Endothelial cell of umbilical vein (primary cell): ENCODE data around the gene ACTR8. TPM values are rescaled to one million over a fixed set of nuclear protein-coding genes. Genes with fewer than 3 reads are reported as not detected.

Experiments
- BruUV-seq: library from RNA; stranded (reverse); fragments of 400-500 nt; replicated peaks from 2 replicates; lab custom pipeline; 2021; lab: Mats Ljungman, UMichigan
- CTCF ChIA-PET: fragments of 300-600, 350-600 bp; sonication (Branson Sonifier 250); formaldehyde crosslinking; loops from one replicate; lab custom pipeline; 2021; ENCODE audit warnings: antibody characterized with exemption, inconsistent platforms; lab: Charles Lee
- POLR2A ChIA-PET: fragments of 300-600, 350-600 bp; sonication (Branson Sonifier 250); formaldehyde crosslinking; loops from one replicate; lab custom pipeline; 2021; ENCODE audit warnings: antibody characterized with exemption, inconsistent platforms; lab: Charles Lee
- DNase-seq: peaks from one replicate; pipeline ENCODE4 v3.0.0-alpha.2; 2011; ENCODE audit warnings: low read depth, low spot score
- FAIRE-seq: peaks from 2 replicates; lab custom pipeline; 2011; peaks lifted over from hg19 to GRCh38; lab: Jason Lieb, UNC
- H2AFZ ChIP-seq: 2 replicates; pipeline ENCODE4 v1.6.0; 2012; ENCODE audit warnings: low read depth, low read length, control low read depth, inconsistent platforms
- H3K27ac ChIP-seq: 2 replicates; pipeline ENCODE4 v1.5.1; 2011; ENCODE audit warnings: low read depth, mild to moderate bottlenecking, control low read depth, low read length, moderate library complexity; ENCODE audit not compliant: insufficient read depth
- H3K27me3 ChIP-seq, 2 experiments: 2 replicates each; pipeline versions ENCODE4 v1.6.0 to v1.6.1; 2011; ENCODE audit warnings: low read length in 2 of 2, mixed read lengths in 1 of 2; ENCODE audit not compliant: control insufficient read depth in 2 of 2, insufficient read depth in 2 of 2
- H3K36me3 ChIP-seq, 2 experiments: 2 replicates in 1 of 2; 3 replicates in 1 of 2; pipeline ENCODE4 v1.5.1; 2011; ENCODE audit warnings: low read length in 2 of 2, mild to moderate bottlenecking in 1 of 2, moderate library complexity in 1 of 2; ENCODE audit not compliant: control insufficient read depth in 2 of 2, insufficient read depth in 2 of 2; ENCODE audit errors: extremely low read depth in 1 of 2
- H3K4me1 ChIP-seq: 3 replicates; pipeline ENCODE4 v1.5.1; 2011; ENCODE audit warnings: mild to moderate bottlenecking, low read length; ENCODE audit not compliant: control insufficient read depth, insufficient read depth; ENCODE audit errors: extremely low read depth
- H3K4me2 ChIP-seq: 2 replicates; pipeline ENCODE4 v1.6.1; 2011; ENCODE audit warnings: low read length, control low read depth, mixed read lengths; ENCODE audit not compliant: insufficient read depth
- H3K4me3 ChIP-seq, 3 experiments: fragments of 200-600 bp in 1 of 3; sonication (generic), shearing (Covaris generic) in 1 of 3; replicated peaks in 1 of 3; 2 replicates each; pipeline ENCODE4 v1.5.1; 2011 to 2016; ENCODE audit warnings: control low read depth in 3 of 3, low read length in 3 of 3, mild to moderate bottlenecking in 2 of 3, inconsistent platforms in 1 of 3, low read depth in 1 of 3, moderate library complexity in 1 of 3; ENCODE audit not compliant: insufficient read depth in 1 of 3
- H3K79me2 ChIP-seq: 2 replicates; pipeline ENCODE4 v1.6.0; 2012; ENCODE audit warnings: low read length, inconsistent platforms; ENCODE audit not compliant: control insufficient read depth, insufficient read depth
- H3K9ac ChIP-seq: replicated peaks from 2 replicates; pipeline ENCODE3; 2011; ENCODE audit warnings: low read length, control low read depth; ENCODE audit not compliant: insufficient read depth; ENCODE audit errors: extremely low read depth
- H3K9me1 ChIP-seq: replicated peaks from 3 replicates; pipeline ENCODE4 v1.6.0; 2011; ENCODE audit warnings: mild to moderate bottlenecking, low read length; ENCODE audit not compliant: control insufficient read depth, insufficient read depth; ENCODE audit errors: extremely low read depth
- H3K9me3 ChIP-seq: replicated peaks from 2 replicates; pipeline ENCODE4 v1.5.1; 2012; ENCODE audit warnings: low read length, inconsistent platforms; ENCODE audit not compliant: control insufficient read depth, insufficient read depth
- H4K20me1 ChIP-seq: replicated peaks from 2 replicates; pipeline ENCODE3; 2011; ENCODE audit warnings: mild to moderate bottlenecking, low read length; ENCODE audit not compliant: control insufficient read depth, insufficient read depth; ENCODE audit errors: extremely low read depth
- CTCF ChIP-seq, 2 donors: IDR thresholded peaks; 1 replicate in 1 of 2; 2 replicates in 1 of 2; pipeline ENCODE4 v1.5.1; 2011; ENCODE audit warnings: low read length in 2 of 2, mild to moderate bottlenecking in 2 of 2, moderate library complexity in 2 of 2, control low read depth in 1 of 2, inconsistent platforms in 1 of 2, low read depth in 1 of 2; ENCODE audit not compliant: insufficient read depth in 1 of 2; ENCODE audit errors: extremely low read depth in 1 of 2
- EZH2 ChIP-seq: IDR thresholded peaks from 2 replicates; pipeline ENCODE4 v1.6.1; 2012; ENCODE audit warnings: borderline replicate concordance, low read depth, mild to moderate bottlenecking, moderate library complexity, low read length, inconsistent platforms; ENCODE audit not compliant: severe bottlenecking
- FOS ChIP-seq: IDR thresholded peaks from 2 replicates; pipeline ENCODE4 v1.6.1; 2011; ENCODE audit warnings: mild to moderate bottlenecking, low read length, moderate library complexity, borderline replicate concordance; ENCODE audit not compliant: insufficient read depth
- GATA2 ChIP-seq: IDR thresholded peaks from 2 replicates; pipeline ENCODE4 v1.7.0; 2011; ENCODE audit warnings: low read depth, mild to moderate bottlenecking, moderate library complexity, mixed read lengths, low read length; ENCODE audit not compliant: insufficient read length, insufficient read depth
- JUN ChIP-seq: IDR thresholded peaks from 2 replicates; pipeline ENCODE4 v1.6.1; 2011; ENCODE audit warnings: borderline replicate concordance, low read depth; ENCODE audit not compliant: insufficient read length, insufficient read depth
- MAX ChIP-seq: IDR thresholded peaks from 2 replicates; pipeline ENCODE4 v1.6.1; 2011; ENCODE audit not compliant: insufficient read depth, insufficient read length
- MYC ChIP-seq: IDR thresholded peaks from one replicate; pipeline ENCODE4 v1.6.1; 2011; ENCODE audit warnings: mild to moderate bottlenecking, low read depth, low read length
- POLR2A ChIP-seq: IDR thresholded peaks from 2 replicates; pipeline ENCODE4 v1.6.1; 2012; ENCODE audit warnings: low read depth, mild to moderate bottlenecking, control low read depth, low read length
- POLR2AphosphoS5 ChIP-seq: IDR thresholded peaks from 2 replicates; pipeline ENCODE4 v1.6.1; 2012; ENCODE audit warnings: low read depth, mild to moderate bottlenecking, control low read depth, low read length, moderate library complexity; ENCODE audit not compliant: insufficient read depth
- dilution Hi-C: fragments of 300-500 bp; cut with MboI; formaldehyde crosslinking; loops from one replicate; pipeline ENCODE4 v1.15.0; 2019; ENCODE audit warnings: low sequenced_read_pairs; ENCODE audit not compliant: extremely low pct_ligation_motif_present
- intact Hi-C: fragments of 100-400 bp; cut with micrococcal nuclease; formaldehyde crosslinking; loops from one replicate; pipeline ENCODE4 v1.10.0; 2022
- polyA plus RNA-seq, 4 experiments: library from polyadenylated mRNA; depleted of rRNA in 3 of 4; stranded (reverse) in 3 of 4; unstranded in 1 of 4; fragments of >200 nt; gene quantifications; 2 replicates each; pipeline versions ENCODE4 v1.2.1 to v1.2.3, GENCODE V29; 2011 to 2012; ENCODE audit warnings: missing spikeins in 1 of 4
- total RNA-seq: library from RNA; stranded (reverse); gene quantifications from 2 replicates; pipeline ENCODE4 v1.2.3, GENCODE V29; 2021

The ACTR8 gene
- total and polyA plus RNA-seq, 2 donors (not counting 3 experiments of a cell fraction or from before 2014, with no cell fraction given), result 14.4 to 42.0 TPM

- H2AFZ ChIP-seq, result no peak overlapping the region
- no peak overlapping the region for H3K9ac ChIP-seq
- ChIA-PET POLR2A (no interaction called here), CTCF (no interaction called here)
- intact Hi-C loops (no loop called here), dilution Hi-C loops (no loop called here)
- no peak overlapping the region for H3K4me2 ChIP-seq
- H3K79me2 ChIP-seq, result no peaks in the 10 kb centered on the region
- H3K9me3 ChIP-seq, result no peaks in the 10 kb centered on the region
- no peaks in the 10 kb centered on the region for H3K36me3 ChIP-seq
- no peaks in the 10 kb centered on the region for H3K4me1 ChIP-seq
- no peak for DNase-seq
- no peaks in the 10 kb centered on the region for H4K20me1 ChIP-seq
- no peaks in the 10 kb centered on the region for H3K27me3 ChIP-seq
- FAIRE-seq, result no peak
- H3K9me1 ChIP-seq, result no peaks in the 10 kb centered on the region
- H3K4me3 ChIP-seq, result no peak overlapping the region
- H3K27ac ChIP-seq, result no peak overlapping the region
- TF ChIP-seq GATA2 (no peak), POLR2AphosphoS5 (no peak), CTCF (IDR thresholded peaks at IDR 0.05; ENCODE audit: extremely low read depth in 1 of 2, insufficient read depth in 1 of 2, low read depth in 1 of 2, low read length in 2 of 2) (no peak), POLR2A (no peak), MYC (no peak), FOS (no peak), EZH2 (no peak), JUN (no peak), MAX (no peak)
- BruUV-seq, result no TSS peak
Observed at GRCh38 chr3:53830944-53831343, 51.0 kb downstream of the ACTR8 start.
